ENCODE data around the gene OR5V1.

DNA sequence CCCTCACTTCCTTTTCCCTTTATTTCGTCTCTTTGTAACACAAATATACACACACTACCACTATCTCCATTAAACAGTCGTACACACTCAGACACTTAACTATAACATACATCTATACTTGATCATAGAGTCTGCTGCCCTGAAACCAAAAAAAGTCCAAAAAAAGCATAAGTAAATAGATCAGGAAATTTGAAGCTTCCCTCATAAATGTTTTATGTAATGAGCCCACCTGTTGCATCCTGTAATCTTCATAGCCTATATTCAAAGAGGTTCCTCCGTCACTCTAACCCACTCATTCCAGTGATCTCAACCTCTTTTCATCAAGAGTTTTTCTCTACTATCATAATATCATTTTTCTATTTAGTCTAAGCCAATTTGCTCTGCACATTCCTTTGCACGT lies 19.9 kb upstream of the OR5V1 start:
- no peak for TF ChIP-seq POLR2A (IDR thresholded peaks at IDR 0.05)
- TF ChIP-seq, protein P1, sequence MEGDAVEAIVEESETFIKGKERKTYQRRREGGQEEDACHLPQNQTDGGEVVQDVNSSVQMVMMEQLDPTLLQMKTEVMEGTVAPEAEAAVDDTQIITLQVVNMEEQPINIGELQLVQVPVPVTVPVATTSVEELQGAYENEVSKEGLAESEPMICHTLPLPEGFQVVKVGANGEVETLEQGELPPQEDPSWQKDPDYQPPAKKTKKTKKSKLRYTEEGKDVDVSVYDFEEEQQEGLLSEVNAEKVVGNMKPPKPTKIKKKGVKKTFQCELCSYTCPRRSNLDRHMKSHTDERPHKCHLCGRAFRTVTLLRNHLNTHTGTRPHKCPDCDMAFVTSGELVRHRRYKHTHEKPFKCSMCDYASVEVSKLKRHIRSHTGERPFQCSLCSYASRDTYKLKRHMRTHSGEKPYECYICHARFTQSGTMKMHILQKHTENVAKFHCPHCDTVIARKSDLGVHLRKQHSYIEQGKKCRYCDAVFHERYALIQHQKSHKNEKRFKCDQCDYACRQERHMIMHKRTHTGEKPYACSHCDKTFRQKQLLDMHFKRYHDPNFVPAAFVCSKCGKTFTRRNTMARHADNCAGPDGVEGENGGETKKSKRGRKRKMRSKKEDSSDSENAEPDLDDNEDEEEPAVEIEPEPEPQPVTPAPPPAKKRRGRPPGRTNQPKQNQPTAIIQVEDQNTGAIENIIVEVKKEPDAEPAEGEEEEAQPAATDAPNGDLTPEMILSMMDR (IDR thresholded peaks at IDR 0.05): no peak
